AG09309 (cell line): ENCODE measurements around the gene MAT1A.

ENCODE experiments used
- DNase-seq: peaks from one replicate; pipeline ENCODE4 v3.0.0-alpha.2; 2010; ENCODE audit warnings: low read depth
- H3K4me3 ChIP-seq: 2 replicates; pipeline ENCODE4 v1.5.1; 2011; ENCODE audit warnings: mild to moderate bottlenecking, low read depth, low read length, moderate library complexity; ENCODE audit not compliant: control insufficient read depth
- TF ChIP-seq, protein P1 (sequence below): IDR thresholded peaks from 2 replicates; pipeline ENCODE4 v1.5.1; 2011; ENCODE audit warnings: mild to moderate bottlenecking, low read depth, low read length, inconsistent platforms; ENCODE audit not compliant: insufficient read depth, control insufficient read depth; ENCODE audit errors: missing control alignments

MAT1A gene

DNA sequence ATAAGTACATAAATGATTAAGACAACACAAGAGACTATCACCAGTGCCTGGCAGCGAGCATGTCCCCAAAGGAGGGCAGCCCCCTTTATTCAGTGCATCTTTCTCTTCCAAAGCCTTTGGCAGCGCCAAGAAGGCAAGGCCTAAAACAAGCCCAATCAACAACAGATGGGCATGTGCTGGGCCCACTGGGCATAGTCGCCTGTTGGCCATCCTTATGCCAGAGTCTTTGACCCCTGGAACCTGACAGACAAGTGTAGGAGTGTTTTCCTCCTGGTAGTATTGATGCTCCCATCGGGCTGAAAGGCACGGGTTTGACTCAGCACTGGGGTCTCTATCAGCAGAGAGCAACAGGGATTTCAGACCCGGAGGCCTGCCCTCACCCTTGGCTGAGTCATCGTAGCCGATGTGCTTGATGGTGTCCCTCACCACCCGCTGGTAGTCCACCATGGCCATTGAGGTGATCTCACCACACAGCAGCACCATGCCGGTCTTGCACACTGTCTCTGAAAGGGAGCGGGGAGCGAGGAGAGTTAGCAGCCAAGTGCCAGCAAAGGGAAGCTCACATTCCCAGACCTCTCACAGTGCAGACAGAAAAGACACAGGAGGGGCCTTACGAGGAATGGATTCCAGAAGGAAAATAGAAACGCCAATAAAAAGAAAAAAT, 5.8 kb downstream of the MAT1A start:
- no peak for DNase-seq
- TF ChIP-seq, protein P1, sequence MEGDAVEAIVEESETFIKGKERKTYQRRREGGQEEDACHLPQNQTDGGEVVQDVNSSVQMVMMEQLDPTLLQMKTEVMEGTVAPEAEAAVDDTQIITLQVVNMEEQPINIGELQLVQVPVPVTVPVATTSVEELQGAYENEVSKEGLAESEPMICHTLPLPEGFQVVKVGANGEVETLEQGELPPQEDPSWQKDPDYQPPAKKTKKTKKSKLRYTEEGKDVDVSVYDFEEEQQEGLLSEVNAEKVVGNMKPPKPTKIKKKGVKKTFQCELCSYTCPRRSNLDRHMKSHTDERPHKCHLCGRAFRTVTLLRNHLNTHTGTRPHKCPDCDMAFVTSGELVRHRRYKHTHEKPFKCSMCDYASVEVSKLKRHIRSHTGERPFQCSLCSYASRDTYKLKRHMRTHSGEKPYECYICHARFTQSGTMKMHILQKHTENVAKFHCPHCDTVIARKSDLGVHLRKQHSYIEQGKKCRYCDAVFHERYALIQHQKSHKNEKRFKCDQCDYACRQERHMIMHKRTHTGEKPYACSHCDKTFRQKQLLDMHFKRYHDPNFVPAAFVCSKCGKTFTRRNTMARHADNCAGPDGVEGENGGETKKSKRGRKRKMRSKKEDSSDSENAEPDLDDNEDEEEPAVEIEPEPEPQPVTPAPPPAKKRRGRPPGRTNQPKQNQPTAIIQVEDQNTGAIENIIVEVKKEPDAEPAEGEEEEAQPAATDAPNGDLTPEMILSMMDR, result no peak
- no peak overlapping the region for H3K4me3 ChIP-seq

DNA sequence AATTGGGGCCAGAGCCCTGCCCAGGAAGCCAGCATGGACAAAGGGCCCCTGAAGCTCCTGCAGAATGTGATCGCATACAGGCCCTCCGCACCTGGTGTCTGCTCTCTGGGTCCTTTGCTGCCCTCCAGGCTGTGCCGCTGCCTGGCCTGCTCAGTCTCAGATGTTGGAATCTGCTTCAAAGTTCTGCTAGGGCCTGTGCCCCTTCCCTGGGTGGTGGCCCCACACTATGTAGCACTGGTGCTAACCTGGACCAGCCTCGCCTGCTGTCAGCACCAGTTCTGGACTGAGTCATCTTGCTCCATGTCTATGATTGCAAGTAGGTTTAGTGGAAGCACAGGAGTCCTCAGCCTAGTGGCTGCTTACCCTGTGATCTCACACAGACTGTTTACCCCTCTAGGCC, 6.3 kb downstream of the MAT1A start:
- TF ChIP-seq, protein P1, result no peak
- no peak for DNase-seq
- H3K4me3 ChIP-seq, result no peak overlapping the region

DNA sequence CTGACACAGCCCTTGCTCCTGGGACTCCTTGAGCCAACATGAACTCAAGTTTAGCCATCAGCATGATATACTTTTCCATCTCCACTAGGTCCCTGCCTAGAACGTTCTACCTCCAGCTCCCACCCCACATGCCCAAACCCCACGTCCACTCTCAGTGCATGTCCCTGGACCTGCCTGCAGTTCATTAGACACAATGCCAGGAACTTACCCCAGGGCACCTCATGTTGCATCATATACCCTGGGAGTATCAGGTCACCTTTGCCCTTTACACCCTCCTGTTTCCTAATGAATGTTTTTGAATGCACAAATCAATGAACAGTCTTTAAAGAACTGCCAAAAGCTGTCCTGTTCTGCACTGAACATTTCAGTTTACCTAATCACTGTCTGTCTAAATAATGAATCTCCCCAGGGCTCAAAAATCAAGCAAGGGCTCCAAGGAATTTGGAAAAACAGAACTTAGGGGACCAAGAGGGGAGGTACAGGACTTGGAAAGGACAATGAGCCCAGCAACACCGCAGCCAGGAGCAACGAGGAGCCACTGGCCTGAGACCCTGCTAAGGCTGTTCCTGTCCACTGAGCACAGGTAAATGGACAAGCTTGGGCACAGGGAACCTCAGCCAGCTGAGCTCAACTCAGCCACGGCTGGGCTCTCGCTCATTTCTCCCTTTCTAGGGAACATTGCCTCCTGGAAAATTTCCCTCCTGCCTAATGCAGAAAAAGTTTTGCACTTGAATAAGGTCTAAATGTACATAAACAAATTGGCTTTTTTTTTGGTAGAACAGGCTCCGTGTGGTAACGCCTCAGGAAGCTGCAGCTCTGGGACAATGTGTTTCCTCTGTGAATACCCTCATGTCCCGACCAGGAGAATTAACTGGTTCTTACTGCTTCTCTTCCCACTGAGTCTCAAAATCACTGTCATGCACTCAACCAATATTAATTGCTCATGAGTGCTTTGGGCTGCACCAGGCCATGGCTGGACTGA, 7.4 kb downstream of the MAT1A start:
- TF ChIP-seq, protein P1, result no peak
- H3K4me3 ChIP-seq, result no peak overlapping the region
- no peak for DNase-seq

DNA sequence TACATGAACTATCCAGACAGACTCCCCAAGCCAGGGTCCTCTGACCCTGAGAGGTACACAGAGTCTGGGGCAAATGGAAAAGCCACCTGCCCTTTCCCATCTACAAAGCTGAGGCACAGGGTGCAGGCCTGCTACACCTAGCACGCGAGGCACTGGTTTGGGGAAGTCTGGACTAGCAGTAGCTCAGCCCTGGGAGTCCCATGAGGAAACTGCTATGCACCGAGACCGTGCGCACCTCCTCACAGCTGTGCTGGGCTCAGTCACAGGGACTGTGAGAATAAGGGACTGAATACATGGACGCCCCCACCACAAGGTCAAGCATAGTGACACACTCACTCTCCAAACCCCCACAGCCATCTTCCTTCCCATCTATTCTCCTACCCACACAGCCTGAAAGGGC, 8.2 kb downstream of the MAT1A start:
- no peak for DNase-seq
- TF ChIP-seq, protein P1, result no peak
- no peak overlapping the region for H3K4me3 ChIP-seq

DNA sequence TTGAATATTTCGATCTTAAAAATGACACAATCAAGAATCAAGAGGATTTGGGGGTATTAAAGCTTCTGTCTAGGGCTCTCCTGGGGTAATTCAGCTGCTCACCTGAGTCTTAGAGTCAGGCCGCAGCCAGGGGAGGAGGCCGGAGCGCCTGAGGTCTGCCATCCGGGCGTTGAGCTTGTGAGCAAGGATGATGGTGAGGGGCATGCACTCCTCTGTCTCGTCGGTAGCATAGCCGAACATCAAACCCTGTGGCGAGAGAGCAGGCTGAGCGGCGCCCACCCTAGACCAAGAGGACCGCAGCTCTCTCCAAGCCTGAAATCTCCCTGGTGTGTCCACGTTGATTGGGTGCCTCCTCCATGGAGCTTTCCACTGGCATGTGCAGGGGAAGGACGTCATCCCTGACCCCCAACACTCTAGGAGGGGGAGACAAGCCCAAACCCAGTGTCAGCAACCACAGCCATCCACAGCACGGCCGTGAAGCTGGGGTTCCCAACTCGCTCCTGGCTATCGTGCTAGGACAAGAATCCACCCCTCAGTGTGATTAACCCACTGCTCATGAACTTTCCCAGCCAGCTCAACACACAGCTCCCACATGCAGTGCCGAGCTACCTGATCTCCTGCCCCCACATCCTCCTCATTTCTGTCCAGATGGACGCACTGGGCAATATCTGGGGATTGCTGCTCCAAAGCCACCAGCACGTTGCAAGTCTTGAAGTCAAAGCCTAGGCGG, 9.2 kb downstream of the MAT1A start:
- H3K4me3 ChIP-seq, result no peak overlapping the region
- no peak for DNase-seq
- TF ChIP-seq, protein P1, result no peak

DNA sequence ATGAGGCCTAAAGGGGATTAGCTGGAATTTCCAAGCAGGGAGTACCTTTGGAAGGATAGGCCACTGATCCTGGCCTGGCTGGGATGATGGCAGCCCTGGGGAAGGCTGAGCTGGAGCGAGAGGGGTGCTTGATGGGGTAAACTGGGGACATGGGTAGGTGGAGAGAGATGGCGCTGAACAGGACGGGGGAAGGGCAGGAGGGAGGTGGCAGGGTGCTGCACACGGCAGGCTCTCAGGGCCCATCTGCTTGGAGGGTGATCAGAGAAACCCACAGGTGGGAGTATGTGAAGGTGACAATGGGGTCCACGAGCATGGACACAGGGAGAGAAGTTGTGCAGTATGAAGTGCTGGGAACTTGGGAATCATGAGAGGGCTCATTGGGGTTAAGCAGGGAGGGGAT, 10.3 kb downstream of the MAT1A start:
- TF ChIP-seq, protein P1, result no peak
- no peak overlapping the region for H3K4me3 ChIP-seq
- DNase-seq, result no peak
